HL-60 (cell line): ENCODE measurements around the gene NR5A2.

Experiments
- DNase-seq, 2 experiments: peaks; one replicate each; pipeline ENCODE4 v3.0.0-alpha.2; 2010 to 2020; ENCODE audit warnings: low read depth in 1 of 2, low spot score in 1 of 2
- H3K27ac ChIP-seq: fragments of 250-450 bp; sonication (Bioruptor Pico); replicated peaks from 2 replicates; pipeline ENCODE4 v1.5.1; 2020; ENCODE audit warnings: mild to moderate bottlenecking, moderate library complexity
- H3K27me3 ChIP-seq: fragments of 250-450 bp; sonication (Bioruptor Pico); 2 replicates; pipeline ENCODE4 v1.5.1; 2021; ENCODE audit warnings: mild to moderate bottlenecking, moderate library complexity; ENCODE audit not compliant: insufficient read depth, poor library complexity, severe bottlenecking
- H3K4me3 ChIP-seq: replicated peaks from 2 replicates; pipeline ENCODE4 v1.5.1; 2011; ENCODE audit warnings: mild to moderate bottlenecking, control low read depth, low read length; ENCODE audit not compliant: insufficient read depth
- CTCF ChIP-seq: IDR thresholded peaks from one replicate; pipeline ENCODE4 v1.5.1; 2011; ENCODE audit warnings: low read length, control low read depth, inconsistent platforms; ENCODE audit not compliant: insufficient read depth
- GABPA ChIP-seq: IDR thresholded peaks from 2 replicates; pipeline ENCODE4 v1.6.1; 2012; ENCODE audit warnings: low read depth
- POLR2AphosphoS5 ChIP-seq: IDR thresholded peaks from 2 replicates; pipeline ENCODE4 v1.6.1; 2012; ENCODE audit warnings: low read depth
- SPI1 ChIP-seq: IDR thresholded peaks from 2 replicates; pipeline ENCODE4 v1.6.1; 2012; ENCODE audit warnings: low read depth, mild to moderate bottlenecking, borderline replicate concordance
- TF ChIP-seq, protein P1 (sequence below): IDR thresholded peaks from 2 replicates; pipeline ENCODE4 v1.6.1; 2012; ENCODE audit warnings: low read depth; ENCODE audit not compliant: insufficient replicate concordance

NR5A2 gene

DNA sequence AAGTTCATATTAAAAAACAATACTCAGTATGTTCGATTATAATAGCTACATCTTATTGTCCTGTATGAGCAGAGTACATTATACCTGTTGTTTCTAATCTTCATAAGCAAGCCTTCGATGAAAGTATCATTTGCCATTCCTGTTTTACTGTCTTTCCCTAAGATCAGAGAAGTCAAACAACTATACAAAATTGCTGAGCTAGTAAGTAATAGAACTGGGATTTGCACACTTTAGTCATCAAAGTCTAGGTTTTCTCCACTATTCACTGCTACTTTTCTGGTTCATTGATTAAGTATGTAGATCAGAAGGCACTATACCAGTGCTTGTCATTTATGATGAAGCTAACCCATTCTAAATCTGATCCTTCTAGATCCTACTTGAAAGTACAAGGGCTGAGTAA, 108.9 kb downstream of the NR5A2 start:
- Histone ChIP-seq H3K4me3 (no peak overlapping the region), H3K27me3 (no peaks in the 10 kb centered on the region), H3K27ac (no peak overlapping the region)
- no peak for DNase-seq
- TF ChIP-seq CTCF (no peak), GABPA (no peak), POLR2AphosphoS5 (no peak), SPI1 (no peak)
- TF ChIP-seq, protein P1, sequence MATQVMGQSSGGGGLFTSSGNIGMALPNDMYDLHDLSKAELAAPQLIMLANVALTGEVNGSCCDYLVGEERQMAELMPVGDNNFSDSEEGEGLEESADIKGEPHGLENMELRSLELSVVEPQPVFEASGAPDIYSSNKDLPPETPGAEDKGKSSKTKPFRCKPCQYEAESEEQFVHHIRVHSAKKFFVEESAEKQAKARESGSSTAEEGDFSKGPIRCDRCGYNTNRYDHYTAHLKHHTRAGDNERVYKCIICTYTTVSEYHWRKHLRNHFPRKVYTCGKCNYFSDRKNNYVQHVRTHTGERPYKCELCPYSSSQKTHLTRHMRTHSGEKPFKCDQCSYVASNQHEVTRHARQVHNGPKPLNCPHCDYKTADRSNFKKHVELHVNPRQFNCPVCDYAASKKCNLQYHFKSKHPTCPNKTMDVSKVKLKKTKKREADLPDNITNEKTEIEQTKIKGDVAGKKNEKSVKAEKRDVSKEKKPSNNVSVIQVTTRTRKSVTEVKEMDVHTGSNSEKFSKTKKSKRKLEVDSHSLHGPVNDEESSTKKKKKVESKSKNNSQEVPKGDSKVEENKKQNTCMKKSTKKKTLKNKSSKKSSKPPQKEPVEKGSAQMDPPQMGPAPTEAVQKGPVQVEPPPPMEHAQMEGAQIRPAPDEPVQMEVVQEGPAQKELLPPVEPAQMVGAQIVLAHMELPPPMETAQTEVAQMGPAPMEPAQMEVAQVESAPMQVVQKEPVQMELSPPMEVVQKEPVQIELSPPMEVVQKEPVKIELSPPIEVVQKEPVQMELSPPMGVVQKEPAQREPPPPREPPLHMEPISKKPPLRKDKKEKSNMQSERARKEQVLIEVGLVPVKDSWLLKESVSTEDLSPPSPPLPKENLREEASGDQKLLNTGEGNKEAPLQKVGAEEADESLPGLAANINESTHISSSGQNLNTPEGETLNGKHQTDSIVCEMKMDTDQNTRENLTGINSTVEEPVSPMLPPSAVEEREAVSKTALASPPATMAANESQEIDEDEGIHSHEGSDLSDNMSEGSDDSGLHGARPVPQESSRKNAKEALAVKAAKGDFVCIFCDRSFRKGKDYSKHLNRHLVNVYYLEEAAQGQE, result no peak

DNA sequence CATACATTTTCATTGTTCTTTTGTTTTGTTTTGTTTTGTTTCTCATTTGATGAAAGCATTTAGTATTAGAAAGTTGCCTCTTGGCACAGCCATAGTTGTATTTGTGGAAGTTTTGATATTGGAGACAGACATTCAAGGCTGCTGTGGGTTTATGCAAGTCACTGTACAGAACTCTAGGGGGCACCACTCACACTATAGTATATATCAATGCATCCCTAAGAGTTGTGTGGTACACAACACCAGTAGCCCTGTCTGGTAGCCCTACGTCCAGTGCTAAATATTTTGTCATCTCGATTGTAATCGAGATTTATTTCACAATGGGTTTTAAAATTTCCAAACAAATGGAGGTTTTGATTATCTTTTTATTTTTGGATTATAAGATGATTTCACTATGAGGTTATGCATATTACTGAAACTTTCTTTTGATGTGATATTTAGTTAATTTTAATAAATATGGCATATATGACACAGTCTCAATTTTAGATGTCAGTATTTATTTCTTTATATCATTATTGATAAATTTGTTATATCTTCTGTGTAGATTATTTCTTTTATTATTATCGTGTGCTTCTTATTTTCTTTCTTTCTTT, 112.2 kb downstream of the NR5A2 start:
- Histone ChIP-seq H3K27me3 (no peaks in the 10 kb centered on the region), H3K4me3 (no peak overlapping the region), H3K27ac (no peak overlapping the region)
- peak; percentile 40 to 47 for DNase-seq
- TF ChIP-seq GABPA (no peak), CTCF (peak; percentile 28), POLR2AphosphoS5 (no peak)

DNA sequence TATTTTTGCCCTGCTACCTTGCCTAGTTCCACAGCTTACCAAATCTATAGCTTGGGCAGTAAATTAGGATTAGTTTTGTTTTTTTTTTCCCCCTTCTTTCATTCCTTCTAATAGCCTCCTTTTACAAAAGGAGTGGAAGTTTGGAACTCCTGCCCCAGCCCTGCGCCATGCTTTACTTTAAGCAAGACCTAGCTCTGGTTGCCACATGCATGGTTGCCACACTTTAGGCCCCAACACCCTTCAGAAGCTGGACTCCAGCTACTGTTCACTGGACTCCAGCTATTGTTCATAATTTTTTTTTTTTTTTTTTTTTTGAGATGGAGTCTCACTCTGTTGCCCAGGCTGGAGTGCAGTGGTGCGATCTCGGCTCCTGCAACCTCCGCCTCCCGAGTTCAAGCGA, 115.8 kb downstream of the NR5A2 start:
- Histone ChIP-seq H3K27me3 (no peaks in the 10 kb centered on the region), H3K27ac (no peak overlapping the region), H3K4me3 (no peak overlapping the region)
- TF ChIP-seq SPI1 (no peak), CTCF (no peak), GABPA (no peak), POLR2AphosphoS5 (no peak)
- TF ChIP-seq, protein P1, result no peak
- DNase-seq, result peak; percentile 22 to 59

- no peak overlapping the region for H3K27ac ChIP-seq
- no peak for DNase-seq
- no peak for TF ChIP-seq SPI1
- TF ChIP-seq, protein P1, result no peak
- TF ChIP-seq GABPA, result no peak
- no peak for TF ChIP-seq CTCF
- TF ChIP-seq POLR2AphosphoS5, result no peak
- no peak overlapping the region for H3K4me3 ChIP-seq
- H3K27me3 ChIP-seq, result no peaks in the 10 kb centered on the region
Measured at GRCh38 chr1:200146100-200146499, 118.6 kb downstream of the NR5A2 start.
